ENCODE results near the gene TMEM272. TPM values are rescaled to one million over a fixed set of nuclear protein-coding genes. Genes with fewer than 3 reads are reported as not detected.

Gene TMEM272
- total and polyA plus RNA-seq, 9 of the 15 experiments (the other 6 are each of a cell fraction or from before 2014, with no cell fraction given), result 0.04 to 0.16 (median 0.06) TPM; not detected in 2

DNA sequence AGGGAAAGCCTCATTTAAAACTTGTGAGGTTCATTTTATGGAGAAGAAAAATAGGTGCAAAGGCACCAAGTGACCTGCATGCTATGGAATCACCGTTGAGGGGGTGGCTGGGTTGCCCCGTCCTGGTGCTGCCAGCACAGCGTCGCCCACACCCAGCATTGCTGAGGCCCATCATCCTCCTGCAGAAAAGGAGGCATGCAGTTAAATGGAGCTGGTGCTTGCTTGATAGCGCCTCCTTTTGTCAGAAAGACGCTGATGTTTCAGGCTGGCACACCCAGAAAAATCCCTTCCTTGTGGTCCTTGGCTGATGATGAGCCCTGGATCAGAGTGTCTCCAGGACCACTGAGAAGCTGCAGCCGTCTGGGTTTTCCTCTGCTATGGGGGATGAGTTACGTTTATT, 77.9 kb downstream of the TMEM272 start (continued):
- TF ChIP-seq RERE (CRISPR knock-in tag; IDR thresholded peaks at IDR 0.05; ENCODE audit: borderline replicate concordance) (no peak), RBM22 (IDR thresholded peaks at IDR 0.05; ENCODE audit: low read depth, low read length, poor library complexity, severe bottlenecking) (no peak), GTF2F1 (IDR thresholded peaks at IDR 0.05; ENCODE audit: low read depth, low read length) (no peak), JUNB (CRISPR knock-in tag; conservative IDR thresholded peaks at IDR 0.05) (no peak), TCF7 (IDR thresholded peaks at IDR 0.05; ENCODE audit: borderline replicate concordance) (no peak), LEF1 (IDR thresholded peaks at IDR 0.05) (no peak), GATA2 (CRISPR knock-in tag; IDR thresholded peaks at IDR 0.05) (no peak), RAD21 (CRISPR knock-in tag; conservative IDR thresholded peaks at IDR 0.05 in 1 of 2, IDR thresholded peaks at IDR 0.05 in 1 of 2) (peak in 1 of 2 experiments; percentile 42; a peak in 1 of 4 replicates), ZNF77 (CRISPR knock-in tag; IDR thresholded peaks at IDR 0.05) (no peak), YBX1 (IDR thresholded peaks at IDR 0.05) (no peak), RBM34 (IDR thresholded peaks at IDR 0.05; ENCODE audit: borderline replicate concordance, insufficient read depth, low read length) (no peak), ZNF695 (CRISPR knock-in tag; IDR thresholded peaks at IDR 0.05) (no peak), ZNF174 (CRISPR knock-in tag; IDR thresholded peaks at IDR 0.05) (no peak), ZNF780A (CRISPR knock-in tag; IDR thresholded peaks at IDR 0.05) (no peak), RB1 (IDR thresholded peaks at IDR 0.05; ENCODE audit: low read depth) (no peak), POLR2H (tag; IDR thresholded peaks at IDR 0.05; ENCODE audit: low read depth) (no peak)
- TF ChIP-seq, protein P1, sequence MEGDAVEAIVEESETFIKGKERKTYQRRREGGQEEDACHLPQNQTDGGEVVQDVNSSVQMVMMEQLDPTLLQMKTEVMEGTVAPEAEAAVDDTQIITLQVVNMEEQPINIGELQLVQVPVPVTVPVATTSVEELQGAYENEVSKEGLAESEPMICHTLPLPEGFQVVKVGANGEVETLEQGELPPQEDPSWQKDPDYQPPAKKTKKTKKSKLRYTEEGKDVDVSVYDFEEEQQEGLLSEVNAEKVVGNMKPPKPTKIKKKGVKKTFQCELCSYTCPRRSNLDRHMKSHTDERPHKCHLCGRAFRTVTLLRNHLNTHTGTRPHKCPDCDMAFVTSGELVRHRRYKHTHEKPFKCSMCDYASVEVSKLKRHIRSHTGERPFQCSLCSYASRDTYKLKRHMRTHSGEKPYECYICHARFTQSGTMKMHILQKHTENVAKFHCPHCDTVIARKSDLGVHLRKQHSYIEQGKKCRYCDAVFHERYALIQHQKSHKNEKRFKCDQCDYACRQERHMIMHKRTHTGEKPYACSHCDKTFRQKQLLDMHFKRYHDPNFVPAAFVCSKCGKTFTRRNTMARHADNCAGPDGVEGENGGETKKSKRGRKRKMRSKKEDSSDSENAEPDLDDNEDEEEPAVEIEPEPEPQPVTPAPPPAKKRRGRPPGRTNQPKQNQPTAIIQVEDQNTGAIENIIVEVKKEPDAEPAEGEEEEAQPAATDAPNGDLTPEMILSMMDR (IDR thresholded peaks at IDR 0.05 in 2 of 3, conservative IDR thresholded peaks at IDR 0.05 in 1 of 3; ENCODE audit: insufficient read depth in 2 of 3, low read depth in 1 of 3, low read length in 3 of 3), result peak; percentile 35 to 43 (median 38); a peak in 5 of 6 replicates
- TF ChIP-seq, protein P2, sequence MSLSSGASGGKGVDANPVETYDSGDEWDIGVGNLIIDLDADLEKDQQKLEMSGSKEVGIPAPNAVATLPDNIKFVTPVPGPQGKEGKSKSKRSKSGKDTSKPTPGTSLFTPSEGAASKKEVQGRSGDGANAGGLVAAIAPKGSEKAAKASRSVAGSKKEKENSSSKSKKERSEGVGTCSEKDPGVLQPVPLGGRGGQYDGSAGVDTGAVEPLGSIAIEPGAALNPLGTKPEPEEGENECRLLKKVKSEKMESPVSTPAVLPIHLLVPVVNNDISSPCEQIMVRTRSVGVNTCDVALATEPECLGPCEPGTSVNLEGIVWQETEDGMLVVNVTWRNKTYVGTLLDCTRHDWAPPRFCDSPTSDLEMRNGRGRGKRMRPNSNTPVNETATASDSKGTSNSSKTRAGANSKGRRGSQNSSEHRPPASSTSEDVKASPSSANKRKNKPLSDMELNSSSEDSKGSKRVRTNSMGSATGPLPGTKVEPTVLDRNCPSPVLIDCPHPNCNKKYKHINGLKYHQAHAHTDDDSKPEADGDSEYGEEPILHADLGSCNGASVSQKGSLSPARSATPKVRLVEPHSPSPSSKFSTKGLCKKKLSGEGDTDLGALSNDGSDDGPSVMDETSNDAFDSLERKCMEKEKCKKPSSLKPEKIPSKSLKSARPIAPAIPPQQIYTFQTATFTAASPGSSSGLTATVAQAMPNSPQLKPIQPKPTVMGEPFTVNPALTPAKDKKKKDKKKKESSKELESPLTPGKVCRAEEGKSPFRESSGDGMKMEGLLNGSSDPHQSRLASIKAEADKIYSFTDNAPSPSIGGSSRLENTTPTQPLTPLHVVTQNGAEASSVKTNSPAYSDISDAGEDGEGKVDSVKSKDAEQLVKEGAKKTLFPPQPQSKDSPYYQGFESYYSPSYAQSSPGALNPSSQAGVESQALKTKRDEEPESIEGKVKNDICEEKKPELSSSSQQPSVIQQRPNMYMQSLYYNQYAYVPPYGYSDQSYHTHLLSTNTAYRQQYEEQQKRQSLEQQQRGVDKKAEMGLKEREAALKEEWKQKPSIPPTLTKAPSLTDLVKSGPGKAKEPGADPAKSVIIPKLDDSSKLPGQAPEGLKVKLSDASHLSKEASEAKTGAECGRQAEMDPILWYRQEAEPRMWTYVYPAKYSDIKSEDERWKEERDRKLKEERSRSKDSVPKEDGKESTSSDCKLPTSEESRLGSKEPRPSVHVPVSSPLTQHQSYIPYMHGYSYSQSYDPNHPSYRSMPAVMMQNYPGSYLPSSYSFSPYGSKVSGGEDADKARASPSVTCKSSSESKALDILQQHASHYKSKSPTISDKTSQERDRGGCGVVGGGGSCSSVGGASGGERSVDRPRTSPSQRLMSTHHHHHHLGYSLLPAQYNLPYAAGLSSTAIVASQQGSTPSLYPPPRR (CRISPR knock-in tag; IDR thresholded peaks at IDR 0.05; ENCODE audit: borderline replicate concordance), result no peak
